GM10266 (cell line): ENCODE results near the gene TMEM89.

Source experiments
- DNase-seq: peaks from one replicate; pipeline ENCODE4 v3.0.0; 2012; ENCODE audit errors: extremely low spot score
- CTCF ChIP-seq: IDR thresholded peaks from 2 replicates; pipeline ENCODE4 v1.5.1; 2012; ENCODE audit warnings: mild to moderate bottlenecking, low read depth; ENCODE audit not compliant: control insufficient read depth, insufficient read depth; ENCODE audit errors: missing control alignments

Gene TMEM89

GRCh38 chr3:48584836-48585235, 36.7 kb downstream of the TMEM89 start:
- DNase-seq = no peak
- no peak for TF ChIP-seq CTCF

DNA sequence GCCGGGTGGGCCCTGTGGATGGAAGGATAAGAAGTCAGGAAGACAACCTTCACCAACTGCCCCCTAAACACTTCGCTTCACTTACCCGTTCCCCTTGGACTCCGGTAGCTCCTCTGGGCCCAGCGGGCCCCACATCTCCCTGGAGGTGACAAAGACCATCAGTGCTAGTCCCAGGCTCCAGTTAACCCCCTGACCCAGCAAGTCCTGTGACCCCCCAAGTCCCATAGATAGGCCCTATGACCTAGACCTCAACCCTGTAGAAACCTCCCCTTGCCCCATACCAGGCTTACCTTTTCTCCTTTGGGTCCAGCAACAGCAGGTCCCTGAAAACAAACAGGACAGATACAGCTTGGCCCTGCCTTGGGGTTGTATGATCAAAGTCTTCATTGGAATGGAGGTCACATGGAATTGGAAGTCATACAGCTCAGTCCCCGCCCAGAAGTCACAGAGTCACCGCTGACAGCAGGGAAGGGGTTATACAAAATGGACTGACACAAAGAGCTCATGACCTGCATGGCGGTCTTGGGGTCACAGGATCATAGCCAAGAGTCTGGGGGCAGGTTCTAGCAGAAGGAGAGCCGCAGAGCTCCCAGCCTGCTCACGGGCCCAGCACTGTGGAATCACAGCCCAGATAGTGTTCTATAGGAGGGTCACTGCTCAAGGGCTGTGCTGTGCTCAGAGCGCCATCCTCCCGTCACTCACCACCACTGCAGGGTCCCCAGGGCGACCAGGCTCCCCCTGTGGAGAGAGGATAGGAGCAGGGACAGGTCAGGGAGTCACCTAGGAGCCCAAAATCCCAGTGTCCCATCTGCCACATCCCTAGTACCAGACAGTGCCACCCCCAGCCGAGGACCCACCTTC, 39.7 kb downstream of the TMEM89 start:
- no peak for DNase-seq
- no peak for TF ChIP-seq CTCF

GRCh38 chr3:48576647-48577046, 44.9 kb downstream of the TMEM89 start:
- TF ChIP-seq CTCF = no peak
- DNase-seq = no peak

GRCh38 chr3:48575366-48575765, 46.2 kb downstream of the TMEM89 start:
- TF ChIP-seq CTCF = no peak
- no peak for DNase-seq

- TF ChIP-seq CTCF = no peak
- DNase-seq = no peak
Measured at GRCh38 chr3:48573973-48574585, 47.5 kb downstream of the TMEM89 start.

- no peak for TF ChIP-seq CTCF
- no peak for DNase-seq
Measured at GRCh38 chr3:48572517-48572916, 49.1 kb downstream of the TMEM89 start.

DNA sequence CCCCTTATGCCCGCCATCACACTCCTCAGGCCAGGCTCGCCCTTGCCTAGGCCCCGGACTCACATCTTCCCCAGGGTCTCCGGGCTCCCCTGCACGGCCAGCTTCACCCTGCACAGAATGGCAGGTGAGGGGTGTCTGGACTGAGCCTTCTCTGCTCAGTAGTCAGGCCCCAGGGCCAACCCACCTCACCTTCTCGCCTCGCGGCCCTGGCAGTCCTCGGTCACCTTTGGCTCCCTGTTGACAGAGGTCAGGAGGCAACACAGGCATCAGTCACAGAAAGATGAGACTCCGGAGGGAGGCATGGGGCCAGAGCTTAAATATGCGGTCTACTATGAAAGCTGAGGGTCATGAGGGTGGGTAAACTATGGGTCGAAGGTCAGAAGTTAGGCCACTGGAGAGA, 49.6 kb downstream of the TMEM89 start:
- no peak for TF ChIP-seq CTCF

More for the DNA sequence above, 49.6 kb downstream of the TMEM89 start:
- no peak for DNase-seq
